SIG-M5 treated with dmso at 0.1 percent for 504 hours (cell line): ENCODE data around the gene MYO9A.

Experiments used
- DNase-seq: peaks from one replicate; lab custom pipeline; 2025; ENCODE audit not compliant: unreplicated experiment; lab: John Stamatoyannopoulos, UW

MYO9A gene

DNA sequence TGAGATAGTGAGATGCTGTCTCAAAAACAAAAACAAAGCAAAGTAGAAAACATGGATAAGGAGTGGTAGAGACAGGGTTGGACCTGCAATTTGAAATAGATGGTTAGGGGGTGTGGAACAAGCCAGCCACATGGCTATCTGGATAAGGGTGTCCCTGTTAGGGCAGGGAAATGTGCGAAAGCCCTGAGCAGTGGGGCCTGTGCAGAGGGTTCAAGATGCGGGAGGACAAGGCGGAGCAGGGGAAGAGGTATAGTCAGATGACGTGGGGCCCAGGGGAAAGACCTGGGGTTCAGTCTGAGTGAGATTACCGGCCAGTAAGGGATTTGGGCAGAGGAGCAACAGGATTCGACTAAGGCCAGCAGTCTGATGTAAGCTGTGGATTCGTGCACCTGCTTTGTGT is 326.0 kb downstream of the MYO9A start:
- DNase-seq = no peak

DNA sequence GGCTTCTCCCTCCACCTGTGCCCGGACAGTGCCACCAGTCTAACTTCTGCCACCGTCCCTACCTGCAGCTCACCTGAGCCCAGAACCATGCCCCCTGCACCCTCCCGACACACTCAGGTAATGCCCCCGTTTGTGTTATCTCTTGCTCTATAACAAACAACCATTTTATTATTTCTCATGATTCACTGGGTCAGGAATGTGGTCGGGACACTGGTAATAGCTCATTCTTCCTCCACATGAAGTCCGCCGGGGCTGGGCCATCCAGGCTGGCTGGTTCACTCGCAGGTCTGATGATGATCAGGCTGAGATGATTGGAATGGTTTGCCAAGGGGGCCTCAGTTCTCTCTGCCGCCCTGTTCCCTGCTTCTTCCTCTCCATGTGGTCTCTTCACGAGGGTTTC is 327.9 kb downstream of the MYO9A start:
- peak; percentile 36 for DNase-seq

GRCh38 chr15:71789616-71790015 is 328.3 kb downstream of the MYO9A start:
- DNase-seq = no peak

DNA sequence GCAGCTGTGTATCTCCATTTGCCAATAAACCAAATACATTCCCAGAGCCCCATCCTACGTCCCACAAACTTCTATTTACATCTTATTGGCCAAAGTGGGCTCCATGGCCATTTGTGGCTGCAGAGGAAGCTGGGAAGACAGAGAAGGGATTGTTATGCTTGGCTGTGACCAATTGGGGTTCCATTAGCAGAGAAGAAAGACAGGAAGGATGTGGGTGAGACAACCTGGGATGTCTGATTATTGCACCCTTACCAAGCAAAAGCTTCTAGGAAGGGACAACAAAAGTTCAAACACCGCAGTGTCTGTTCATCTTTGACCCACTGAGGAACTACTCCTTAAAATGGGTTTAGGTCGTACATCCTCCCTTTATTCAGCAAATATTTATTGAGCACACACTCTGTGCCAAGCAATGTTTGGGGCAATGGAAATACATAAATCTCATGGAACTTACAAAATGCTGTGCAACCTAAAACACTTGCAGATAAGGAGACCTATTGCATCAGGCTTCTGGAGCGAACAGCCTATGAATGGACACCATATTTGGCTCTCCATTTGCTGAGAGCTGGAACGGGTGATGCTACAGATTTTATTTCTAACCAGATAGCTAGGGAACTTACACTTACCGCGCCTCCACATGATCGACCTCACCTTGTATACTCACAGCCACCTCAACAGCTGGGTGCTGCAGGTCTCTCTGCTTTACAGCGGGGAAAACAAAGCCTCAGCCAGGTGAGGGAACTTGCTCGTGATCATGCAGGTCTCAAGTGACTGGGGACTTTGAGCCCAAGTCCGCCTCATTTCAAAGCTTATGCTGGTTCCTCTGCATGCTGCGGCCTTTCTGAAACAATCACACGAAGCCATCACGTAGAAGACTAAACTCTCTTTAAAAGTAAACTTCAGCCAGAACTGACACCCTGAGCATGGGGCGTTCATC is 329.0 kb downstream of the MYO9A start:
- no peak for DNase-seq

GRCh38 chr15:71786673-71787072 is 331.3 kb downstream of the MYO9A start:
- DNase-seq = no peak

DNA sequence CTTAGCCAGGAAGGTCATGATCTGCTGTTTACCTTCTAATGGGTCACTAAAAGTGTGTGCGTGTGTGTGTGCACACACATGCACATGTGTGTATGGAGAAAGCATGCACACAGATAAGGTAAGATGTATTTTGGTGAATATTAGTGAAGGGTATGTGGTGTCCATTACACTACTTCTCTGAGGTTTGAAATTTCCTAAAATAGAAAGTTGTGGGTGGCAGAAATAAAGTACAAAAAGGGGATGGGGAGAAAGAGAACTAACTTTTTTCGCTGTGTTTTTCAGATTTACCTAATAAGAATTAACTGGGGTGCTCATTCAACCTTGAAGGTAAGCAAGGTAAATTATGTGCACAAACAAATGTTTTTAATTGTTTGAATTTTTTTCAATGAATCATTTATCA is 332.0 kb downstream of the MYO9A start:
- DNase-seq = no peak

DNA sequence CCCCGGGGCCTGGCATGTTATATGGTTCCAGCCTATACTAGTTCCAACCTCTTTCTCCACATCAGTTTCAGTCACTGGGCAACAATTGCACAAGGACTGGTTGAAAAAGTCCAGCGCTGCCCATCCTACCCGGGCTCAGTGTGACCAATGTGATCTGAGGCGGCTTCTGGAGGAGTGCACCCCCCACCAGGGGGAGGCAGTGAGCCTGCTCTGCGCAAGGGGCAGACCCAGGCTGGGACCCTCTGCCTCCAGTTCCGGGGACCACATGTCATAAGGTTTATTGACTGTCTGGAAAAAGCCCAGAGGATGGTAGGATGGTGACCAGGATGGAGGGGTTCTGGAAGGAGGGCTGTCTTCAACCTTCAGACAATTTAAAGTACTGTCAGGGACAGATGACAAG is 333.2 kb downstream of the MYO9A start:
- DNase-seq = no peak

DNA sequence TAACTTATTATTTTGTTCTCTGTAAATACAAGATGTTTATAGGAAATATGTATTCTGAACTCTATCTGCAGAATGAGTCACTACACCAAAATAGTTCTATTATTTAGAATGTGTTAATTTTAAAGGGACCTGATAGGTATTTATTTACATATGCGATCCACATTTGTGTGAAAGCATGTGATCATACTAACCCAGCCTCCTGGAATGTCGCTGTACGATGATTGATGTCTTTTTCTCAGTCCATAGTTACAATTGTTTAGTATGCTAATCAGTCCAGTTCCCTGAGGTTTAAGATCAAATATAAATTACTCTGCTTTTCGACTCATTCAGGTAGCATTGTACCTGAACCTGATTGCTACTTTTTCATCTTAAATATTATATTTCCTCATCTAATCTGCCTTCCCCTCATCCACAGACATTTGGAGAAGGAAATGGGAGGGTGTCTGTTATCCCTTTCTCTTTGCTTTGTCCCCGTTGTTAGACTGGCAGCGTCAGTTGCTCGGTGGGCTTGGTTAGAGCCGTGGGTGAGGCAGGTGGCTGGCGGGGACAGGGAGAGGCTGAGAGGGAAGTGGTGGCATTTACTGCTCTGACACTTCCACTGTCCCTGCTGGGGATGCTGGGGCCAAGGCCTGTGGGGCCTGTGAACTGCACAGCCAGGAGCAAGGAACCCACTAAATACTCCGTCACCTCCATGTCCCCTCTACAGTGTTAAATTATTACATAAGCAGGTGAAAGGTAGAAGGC is 335.4 kb downstream of the MYO9A start:
- no peak for DNase-seq

- no peak for DNase-seq
Observed at GRCh38 chr15:71781965-71782265, 336.0 kb downstream of the MYO9A start.

DNA sequence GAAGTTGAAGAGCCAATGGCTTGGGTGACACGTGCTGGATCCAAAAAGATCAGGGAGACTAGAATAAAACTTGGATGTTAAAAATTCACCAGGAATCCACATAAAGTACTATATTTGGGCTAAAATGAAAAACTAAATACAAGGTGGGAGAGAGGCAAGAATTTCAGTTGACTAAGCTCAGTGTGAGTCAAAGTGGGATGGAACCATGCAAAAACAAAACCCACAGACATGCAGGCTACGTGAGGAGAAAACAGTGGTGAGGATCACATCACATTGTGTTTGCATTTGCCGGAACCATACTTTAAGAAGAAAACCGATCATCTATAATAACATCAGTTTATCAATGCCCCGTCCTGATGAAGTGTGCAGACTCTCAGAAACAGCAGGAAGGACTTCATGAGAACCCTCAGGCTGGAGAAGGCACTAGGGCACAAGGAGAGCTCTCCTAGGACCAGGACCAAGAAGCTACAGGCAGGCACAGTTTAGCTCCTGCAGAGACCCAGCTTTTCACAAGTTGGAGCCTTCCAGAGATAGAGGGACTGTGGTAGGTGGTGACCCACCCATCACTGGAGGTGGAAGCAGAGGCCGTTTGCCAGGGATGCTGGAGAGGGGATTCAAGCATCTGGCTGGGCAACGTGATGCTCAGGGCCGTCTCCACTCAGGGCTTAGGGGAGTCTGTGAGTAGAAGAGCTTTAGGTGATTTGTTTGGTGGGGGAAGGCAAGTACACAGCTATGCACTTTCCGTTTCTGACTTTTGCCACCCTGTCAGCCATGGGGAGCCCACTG is 336.6 kb downstream of the MYO9A start:
- no peak for DNase-seq

GRCh38 chr15:71780115-71780976 is 337.6 kb downstream of the MYO9A start:
- DNase-seq = peak; percentile 62

DNA sequence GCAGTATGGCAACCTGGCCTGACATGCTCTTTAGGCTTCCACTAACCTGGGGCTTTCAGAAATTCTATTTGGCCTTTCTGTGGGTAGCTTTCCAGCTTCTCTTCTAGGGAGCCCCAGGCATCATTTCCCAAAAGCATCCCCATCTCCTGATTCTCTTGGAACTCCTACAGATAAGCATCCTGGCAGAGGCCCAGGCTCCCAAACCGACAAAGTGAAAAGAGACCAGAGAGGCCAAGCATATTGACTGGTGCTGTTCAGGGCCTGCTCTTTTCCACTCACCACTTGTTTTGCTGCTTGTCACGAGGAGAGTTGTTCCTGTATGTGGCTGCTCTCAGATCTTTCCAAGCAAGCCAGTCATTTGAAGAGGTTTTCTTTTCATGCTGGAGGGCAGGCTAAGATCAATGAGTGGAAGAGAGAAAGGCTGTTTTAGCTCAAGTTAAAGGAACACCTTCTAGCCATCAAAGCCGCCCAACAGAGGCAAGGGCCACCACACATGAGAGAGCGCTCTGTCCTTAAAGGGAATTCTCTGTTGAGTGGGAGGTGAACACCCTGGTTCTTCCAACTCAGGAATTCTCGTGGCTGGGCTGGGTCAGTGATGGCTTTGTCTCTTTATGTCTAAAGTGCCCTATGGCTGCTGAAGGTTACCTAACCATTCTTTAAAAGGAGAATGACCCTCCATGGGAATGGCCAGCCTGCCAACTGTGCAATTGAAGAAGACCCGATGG is 338.7 kb downstream of the MYO9A start:
- no peak for DNase-seq

- DNase-seq = no peak
Observed at GRCh38 chr15:71777216-71777943, 340.6 kb downstream of the MYO9A start.

DNA sequence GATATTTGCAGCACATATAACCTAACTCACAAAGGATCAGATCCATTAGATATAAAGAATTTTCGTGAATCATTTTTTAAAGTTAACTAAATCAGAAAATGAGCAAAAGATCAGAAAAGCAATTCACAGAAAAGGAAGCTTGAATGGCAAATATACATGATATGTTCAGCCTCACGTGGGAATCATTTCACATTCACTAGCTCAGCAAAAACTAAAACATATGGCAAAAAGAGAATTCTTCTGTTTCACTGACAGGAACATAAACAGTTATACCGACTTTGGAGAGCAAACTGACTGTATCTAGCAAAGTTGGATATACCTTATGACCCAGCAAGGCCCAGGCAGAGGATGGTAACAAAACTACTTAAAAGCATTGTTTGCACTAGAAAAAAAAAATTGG is 341.6 kb downstream of the MYO9A start:
- no peak for DNase-seq

DNA sequence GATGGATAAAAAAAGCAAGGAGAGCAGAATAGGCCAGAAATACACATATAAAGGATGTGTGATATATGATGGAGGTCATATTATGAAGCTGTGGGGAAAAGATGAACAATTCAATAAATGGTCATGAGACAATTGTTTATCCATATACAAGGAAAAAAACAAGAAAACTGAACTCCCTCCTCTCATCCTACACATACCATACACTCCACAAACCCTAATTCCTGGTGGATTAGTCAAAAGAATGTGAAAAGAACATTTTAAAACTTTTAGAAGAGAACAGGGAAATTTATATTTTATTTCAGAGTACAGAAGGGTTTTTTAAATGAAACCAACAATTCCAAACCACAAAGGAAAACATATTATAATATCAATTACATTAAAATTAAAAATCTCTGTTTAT is 342.1 kb downstream of the MYO9A start:
- no peak for DNase-seq

- DNase-seq = no peak
Observed at GRCh38 chr15:71773206-71773859, 344.6 kb downstream of the MYO9A start.
